GM12872 (cell line): Measurements from ENCODE around the gene ANGEL2.

Source experiments
- TF ChIP-seq, protein P1 (sequence below): IDR thresholded peaks from 3 replicates; pipeline ENCODE4 v1.5.1; 2011; ENCODE audit warnings: low read depth, mild to moderate bottlenecking, low read length, moderate library complexity; ENCODE audit not compliant: insufficient read depth

The ANGEL2 gene

DNA sequence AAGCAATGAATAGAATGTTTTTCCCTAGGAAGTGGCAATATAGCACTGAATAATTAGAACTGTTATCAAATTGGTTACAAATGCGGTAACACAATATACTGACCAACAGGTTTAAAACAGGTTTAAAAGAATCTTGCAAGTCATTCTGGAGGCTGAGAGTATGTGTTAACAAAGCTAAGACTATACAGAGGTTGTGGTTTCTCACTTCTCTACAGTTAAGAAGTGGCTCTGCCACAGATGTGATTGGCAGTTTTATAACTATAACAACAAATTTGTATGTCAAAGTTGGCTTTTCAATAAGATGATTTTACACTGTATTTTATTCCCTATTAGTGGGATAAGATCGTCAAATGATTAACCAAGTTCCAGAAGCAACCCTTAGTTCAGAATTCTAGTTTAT, 7.1 kb downstream of the ANGEL2 start:
- TF ChIP-seq, protein P1, sequence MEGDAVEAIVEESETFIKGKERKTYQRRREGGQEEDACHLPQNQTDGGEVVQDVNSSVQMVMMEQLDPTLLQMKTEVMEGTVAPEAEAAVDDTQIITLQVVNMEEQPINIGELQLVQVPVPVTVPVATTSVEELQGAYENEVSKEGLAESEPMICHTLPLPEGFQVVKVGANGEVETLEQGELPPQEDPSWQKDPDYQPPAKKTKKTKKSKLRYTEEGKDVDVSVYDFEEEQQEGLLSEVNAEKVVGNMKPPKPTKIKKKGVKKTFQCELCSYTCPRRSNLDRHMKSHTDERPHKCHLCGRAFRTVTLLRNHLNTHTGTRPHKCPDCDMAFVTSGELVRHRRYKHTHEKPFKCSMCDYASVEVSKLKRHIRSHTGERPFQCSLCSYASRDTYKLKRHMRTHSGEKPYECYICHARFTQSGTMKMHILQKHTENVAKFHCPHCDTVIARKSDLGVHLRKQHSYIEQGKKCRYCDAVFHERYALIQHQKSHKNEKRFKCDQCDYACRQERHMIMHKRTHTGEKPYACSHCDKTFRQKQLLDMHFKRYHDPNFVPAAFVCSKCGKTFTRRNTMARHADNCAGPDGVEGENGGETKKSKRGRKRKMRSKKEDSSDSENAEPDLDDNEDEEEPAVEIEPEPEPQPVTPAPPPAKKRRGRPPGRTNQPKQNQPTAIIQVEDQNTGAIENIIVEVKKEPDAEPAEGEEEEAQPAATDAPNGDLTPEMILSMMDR: no peak

DNA sequence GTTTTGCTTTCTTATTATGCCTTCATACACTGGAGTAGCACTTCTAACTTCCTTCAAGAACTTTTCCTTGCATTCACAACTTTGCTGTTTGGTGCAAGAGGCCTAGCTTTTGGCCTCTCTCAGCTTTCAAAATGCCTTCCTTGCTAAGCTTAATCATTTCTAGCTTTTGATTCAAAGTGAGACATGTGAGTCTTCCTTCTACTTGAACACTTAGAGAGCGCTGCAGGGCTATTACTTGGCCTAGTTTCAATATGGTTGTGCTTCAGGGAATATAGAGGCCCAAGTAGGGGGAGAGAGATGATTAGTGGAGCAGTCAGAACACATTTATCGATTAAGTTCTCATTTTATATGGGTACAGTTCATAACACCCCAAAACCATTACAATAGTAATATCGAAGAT, 12.4 kb downstream of the ANGEL2 start:
- TF ChIP-seq, protein P1: no peak

DNA sequence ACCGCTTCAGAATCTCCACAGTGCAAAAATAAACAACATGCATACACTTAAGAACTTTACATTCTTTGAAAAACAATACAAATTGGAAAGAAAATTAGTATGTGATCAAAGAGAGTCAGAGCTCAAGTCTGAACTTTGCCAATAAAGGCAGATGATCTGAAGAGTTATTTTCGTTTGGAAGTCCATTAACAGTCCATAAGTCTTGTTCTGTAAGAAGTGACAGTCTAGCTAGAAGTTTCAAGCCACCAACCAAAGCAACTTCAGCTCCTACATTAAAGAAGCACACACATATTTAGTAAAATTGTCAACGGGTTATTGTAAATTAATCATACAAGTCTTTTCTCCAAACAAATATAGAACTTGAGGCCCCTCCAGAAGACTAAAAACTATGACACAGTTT, 20.7 kb downstream of the ANGEL2 start:
- TF ChIP-seq, protein P1: no peak

DNA sequence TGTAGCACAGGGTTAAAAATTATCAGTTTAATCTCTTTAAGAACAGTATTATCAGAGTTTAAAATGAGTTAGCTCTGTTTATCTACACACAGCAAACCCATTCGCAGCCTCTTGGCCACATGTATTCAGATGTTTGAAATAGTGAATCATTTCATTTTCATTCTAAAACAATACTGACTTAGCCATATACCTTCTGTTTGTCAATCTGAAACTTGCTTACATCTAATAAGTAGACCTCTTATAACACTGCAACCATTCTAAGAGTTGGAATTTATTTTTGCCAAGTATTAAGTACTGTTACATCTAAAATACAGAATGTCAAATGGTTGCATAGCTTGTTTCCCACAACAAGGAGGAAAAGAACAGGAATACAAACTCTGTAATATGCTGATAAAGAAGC, 25.4 kb downstream of the ANGEL2 start:
- TF ChIP-seq, protein P1: no peak

DNA sequence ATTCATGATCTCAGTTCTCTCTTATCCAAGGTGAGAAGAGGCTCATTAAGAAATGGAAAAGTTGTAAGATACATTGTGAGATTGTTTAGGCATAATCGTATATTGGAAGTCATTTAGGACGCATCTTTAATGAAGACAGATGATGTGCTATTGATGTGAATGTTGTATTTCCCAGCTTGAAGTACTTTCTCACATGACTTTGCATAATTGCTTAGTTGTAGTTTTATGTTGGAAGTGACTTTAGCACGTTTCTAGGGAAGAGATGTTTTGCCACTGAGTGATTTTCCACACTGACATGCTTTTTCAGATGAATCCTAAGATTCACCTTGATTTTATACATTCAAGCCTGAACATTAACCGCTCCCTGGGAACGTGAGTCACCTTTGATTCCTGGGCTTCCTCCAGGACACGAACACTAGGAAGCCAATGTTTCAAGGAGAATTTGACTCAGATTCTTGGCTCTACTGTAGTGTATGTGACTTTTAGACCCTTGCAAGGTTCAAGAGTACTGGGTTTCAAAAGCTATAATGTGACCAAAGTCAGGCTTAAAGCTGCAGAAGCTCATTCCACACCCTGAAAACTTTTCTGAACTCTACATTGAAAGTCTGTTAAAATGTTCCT, 27.9 kb downstream of the ANGEL2 start:
- TF ChIP-seq, protein P1: no peak

DNA sequence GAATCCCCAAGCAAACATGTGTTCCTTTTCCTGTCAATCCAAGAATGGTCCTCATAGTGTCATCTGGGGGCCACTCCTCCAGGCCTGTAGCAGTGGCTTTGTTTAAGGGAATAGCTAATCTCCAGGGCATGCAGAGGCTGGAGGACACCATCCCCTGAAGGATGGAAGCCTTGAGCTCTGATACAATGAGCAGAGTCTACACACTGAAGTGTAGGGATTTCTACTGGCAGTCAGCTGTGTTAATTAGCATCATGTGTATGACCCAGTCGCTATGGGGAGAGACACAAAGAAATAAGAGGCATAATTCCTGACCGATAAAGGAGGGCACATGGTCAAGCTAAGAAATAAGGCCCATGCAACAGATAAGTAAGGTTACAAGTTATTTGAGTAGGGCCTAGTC, 29.1 kb downstream of the ANGEL2 start:
- TF ChIP-seq, protein P1: no peak

DNA sequence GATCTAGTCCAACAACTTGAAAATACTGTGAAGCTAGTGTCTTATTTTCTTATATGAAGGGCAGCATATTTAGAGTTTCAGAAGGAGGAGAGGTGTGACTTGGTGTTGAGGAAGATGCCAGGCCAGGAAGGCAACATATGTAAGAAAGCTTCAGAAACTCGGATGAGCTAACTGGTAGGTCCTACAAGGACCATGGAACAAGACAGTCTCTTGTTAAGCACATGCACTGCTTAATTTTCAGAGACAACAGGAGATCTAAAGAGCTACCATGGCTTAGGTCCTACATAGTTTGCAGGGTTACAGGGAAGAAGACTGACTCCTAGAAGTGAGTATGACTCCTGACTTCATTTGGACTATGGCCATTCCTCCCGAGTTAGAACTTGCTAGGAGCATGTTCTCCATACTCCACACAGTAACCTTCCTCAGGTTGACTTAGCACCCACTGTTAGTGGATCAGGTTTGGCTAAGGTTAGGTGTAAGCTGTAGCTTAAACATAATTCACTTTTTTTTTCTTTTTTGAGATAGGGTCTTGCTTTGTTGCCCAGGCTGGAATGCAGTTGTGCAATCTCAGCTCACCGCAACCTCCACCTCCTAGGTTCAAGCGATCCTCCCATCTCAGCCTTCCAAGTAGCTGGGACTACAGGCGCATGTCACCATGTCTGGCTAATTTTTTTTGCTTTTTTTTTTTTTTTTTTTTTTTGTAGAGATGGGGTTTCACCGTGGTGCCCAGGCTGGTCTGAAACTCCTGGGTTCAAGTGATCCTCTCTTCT, 31.0 kb downstream of the ANGEL2 start:
- TF ChIP-seq, protein P1: no peak
